Left colon (tissue), 2 donors: ENCODE measurements around the gene EIF4G3. TPM values are rescaled to one million over a fixed set of nuclear protein-coding genes. Genes with fewer than 3 reads are reported as not detected.
"Not testable (repeated sequence)": the region's sequence is repeated elsewhere in the genome, so short reads cannot be mapped to it uniquely, and the experiment has no call there.

ENCODE experiments used
- ATAC-seq: fragments of 200-7000 bp; cut with Tn5 transposase; one replicate; pipeline ENCODE4 v1.9.1; 2020; ENCODE audit warnings: mild to moderate bottlenecking, moderate library complexity
- DNase-seq, 2 donors: peaks; one replicate each; pipeline ENCODE4 v3.0.0-alpha.2; 2020
- intact Hi-C, 2 donors: fragments of 100-400 bp; cut with DNase I in 1 of 2; cut with micrococcal nuclease in 1 of 2; formaldehyde crosslinking; loops; one replicate each; pipeline versions ENCODE4 v1.11.2 to v1.14.0; 2022; cut with DNase I, micrococcal nuclease
- total RNA-seq, 2 donors: library from RNA; stranded (reverse); fragmentation: NEBNext Ultra II Directional; extraction: Animal tissue kit (Norgen Biotek cat#: 25700); gene quantifications; one replicate each; pipeline ENCODE4 v1.2.1, GENCODE V29; 2021
- donor health status: DM: no; HTN: no; CAD: no.
- donor health status: DM: yes; HTN: yes; CAD: no.

The EIF4G3 gene
- total RNA-seq, 2 donors from 2014 or later = 75.1 to 80.0 TPM

DNA sequence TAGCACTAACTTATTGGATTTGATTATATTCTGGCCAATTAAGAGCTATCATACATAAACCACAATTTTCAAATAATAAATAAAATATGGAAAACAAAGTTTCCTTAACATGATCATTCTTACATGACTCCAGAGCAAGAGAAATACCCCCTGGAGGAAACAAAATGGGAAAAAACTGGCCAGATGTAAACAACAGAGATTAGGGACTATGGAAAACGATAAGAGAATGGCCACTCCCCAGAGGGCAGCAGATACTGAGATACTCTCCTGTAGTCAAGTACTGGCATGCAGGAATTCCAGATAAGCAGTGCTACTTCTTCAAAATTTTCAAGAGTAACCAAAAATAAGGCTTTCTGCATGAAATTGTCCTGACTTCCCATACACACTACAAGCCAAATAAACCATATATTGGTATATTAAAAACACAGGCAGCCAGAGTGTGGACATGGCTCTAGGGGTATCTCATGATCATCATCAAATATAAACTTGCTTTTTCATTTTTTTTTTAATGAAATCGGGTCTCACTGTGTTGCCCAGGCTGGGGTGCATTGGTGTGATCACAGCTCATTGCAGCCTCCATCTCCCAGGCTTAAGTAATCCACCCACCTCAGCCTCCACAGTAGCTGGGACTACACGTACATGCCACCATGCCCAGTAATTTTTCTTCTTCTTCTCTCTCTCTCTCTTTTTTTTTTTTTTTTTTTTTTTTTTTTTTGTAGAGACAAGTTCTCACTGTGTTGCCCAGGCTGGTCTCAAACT, 118.5 kb downstream of the EIF4G3 start:
- ATAC-seq (peak; percentile 73), DNase-seq (peak in 1 of 2 donors; percentile 18)
- intact Hi-C loops = no loop called here

GRCh38 chr1:21053189-21053928, 123.3 kb downstream of the EIF4G3 start:
- ATAC-seq, intact Hi-C loops, DNase-seq: not testable (repeated sequence)

GRCh38 chr1:21052034-21052433, 124.7 kb downstream of the EIF4G3 start:
- no peak for DNase-seq
- ATAC-seq = no peak
- intact Hi-C loops = no loop called here

DNA sequence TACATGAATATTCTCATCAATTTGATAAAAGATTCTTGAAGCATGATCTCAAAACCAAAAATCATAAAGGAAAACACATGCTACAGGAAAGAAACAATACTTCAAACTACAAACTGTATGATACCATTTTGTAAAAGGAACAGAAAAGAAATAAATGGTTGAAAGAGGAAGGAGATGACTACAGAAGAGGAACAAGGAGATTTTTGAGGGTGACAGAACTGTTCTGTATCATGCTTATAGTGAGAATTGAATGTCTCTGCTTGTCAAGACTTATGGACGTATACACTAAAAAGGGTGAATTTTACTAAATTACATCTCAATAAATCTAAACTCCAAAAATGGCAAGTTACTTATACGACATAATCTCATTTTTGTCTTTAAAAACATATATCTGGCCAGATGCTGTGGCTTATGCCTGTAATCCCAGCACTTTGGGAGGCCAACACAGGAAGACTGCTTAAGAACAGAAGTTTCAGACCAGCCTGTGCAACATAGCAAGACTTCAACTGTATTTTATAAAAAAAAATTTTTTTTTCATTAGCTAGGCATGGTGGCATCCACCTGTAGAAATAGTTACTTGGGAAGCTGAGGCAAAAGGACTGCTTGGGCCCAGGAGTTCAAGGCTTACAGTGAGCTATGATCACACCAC, 125.4 kb downstream of the EIF4G3 start:
- intact Hi-C loops = no loop called here
- DNase-seq = no peak
- ATAC-seq = no peak

- ATAC-seq (peak; percentile 80), DNase-seq (no peak)
- intact Hi-C loops = no loop called here
These were observed 126.7 kb downstream of the EIF4G3 start for GRCh38 chr1:21050031-21050430.

DNA sequence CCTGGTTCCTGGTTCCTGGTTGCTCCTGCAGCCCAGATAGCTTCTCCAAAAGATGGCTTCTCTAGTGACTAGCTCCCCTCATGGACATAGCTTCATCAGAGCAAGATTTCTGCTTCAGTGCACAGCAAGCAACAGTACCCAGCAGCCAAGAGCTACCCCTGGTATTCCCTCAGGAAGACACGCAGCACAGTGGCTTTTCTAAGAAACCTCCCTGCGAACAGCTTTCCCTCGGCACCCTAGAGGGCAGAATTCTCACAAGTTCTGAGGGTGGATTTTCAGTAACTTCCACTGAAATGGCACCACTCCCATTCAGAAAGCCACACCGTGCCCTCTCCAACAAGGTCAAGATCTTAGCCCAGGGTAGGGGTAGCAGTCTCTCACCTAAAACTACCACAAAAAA, 128.2 kb downstream of the EIF4G3 start:
- ATAC-seq (peak; percentile 22), DNase-seq (no peak)

GRCh38 chr1:21046132-21046531, 130.6 kb downstream of the EIF4G3 start:
- intact Hi-C loops = no loop called here
- peak; percentile 49 for ATAC-seq

More for the DNA sequence above, 128.2 kb downstream of the EIF4G3 start:
- intact Hi-C loops = no loop called here

GRCh38 chr1:21045351-21045750, 131.3 kb downstream of the EIF4G3 start:
- intact Hi-C loops = no loop called here
- DNase-seq = no peak
- no peak for ATAC-seq

More at GRCh38 chr1:21046132-21046531, 130.6 kb downstream of the EIF4G3 start:
- no peak for DNase-seq

DNA sequence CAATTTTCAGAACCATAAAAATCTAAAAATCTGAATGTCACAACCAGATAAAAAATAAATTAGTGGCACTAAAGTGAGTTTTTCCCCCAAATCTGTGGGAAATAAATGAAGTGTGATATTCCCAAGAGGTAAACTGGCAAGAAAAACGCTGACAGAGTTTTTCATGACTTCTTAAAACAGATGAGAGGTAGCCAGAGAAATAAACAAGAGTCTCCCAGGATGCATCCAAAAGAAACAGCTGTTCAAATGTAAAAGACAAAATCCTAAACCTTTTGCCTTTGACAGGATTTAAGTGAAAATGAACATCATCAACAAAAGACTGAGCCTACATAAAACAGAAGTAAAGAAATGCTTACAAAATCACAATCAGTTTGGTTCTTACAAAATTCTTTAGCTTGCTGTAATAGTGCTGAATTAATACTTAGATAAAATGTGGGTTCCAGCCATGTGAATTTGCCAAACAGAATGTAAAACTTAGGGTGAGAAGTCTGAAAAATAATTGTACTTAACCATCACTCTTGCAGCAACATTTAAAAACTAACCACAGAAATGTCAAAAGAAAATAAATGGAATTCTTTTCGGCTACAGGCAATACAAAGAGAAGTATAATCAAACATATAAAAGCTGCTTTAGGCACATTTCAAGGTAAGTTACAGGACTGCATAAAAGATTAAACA, 133.6 kb downstream of the EIF4G3 start:
- intact Hi-C loops = no loop called here
- no peak for ATAC-seq
- no peak for DNase-seq

- intact Hi-C loops = no loop called here
- DNase-seq = no peak
- no peak for ATAC-seq
These were observed 135.2 kb downstream of the EIF4G3 start for GRCh38 chr1:21041541-21041940.

DNA sequence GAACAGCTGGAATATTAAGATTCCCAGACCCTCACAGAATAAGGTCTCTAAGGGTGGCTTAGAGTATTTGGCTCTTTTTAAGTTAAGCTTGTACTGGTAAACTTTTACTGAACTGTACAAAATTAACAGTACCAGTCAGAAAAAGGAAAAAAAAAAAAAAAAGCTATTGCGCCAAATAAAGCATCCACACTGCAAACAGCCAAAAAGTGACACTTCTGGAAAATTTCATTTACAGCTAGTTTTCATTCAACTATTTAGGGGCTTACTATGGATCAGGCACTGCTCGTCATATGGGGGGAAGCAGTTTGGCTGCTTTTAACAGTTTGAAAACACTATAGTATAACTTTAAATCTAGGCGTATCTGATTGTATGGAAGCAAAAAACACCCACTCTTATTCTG, 139.6 kb downstream of the EIF4G3 start:
- intact Hi-C loops = no loop called here

GRCh38 chr1:21035794-21036193, 140.9 kb downstream of the EIF4G3 start:
- DNase-seq (no peak), ATAC-seq (no peak)
- intact Hi-C loops = no loop called here

More for the DNA sequence above, 139.6 kb downstream of the EIF4G3 start:
- DNase-seq (no peak), ATAC-seq (no peak)

DNA sequence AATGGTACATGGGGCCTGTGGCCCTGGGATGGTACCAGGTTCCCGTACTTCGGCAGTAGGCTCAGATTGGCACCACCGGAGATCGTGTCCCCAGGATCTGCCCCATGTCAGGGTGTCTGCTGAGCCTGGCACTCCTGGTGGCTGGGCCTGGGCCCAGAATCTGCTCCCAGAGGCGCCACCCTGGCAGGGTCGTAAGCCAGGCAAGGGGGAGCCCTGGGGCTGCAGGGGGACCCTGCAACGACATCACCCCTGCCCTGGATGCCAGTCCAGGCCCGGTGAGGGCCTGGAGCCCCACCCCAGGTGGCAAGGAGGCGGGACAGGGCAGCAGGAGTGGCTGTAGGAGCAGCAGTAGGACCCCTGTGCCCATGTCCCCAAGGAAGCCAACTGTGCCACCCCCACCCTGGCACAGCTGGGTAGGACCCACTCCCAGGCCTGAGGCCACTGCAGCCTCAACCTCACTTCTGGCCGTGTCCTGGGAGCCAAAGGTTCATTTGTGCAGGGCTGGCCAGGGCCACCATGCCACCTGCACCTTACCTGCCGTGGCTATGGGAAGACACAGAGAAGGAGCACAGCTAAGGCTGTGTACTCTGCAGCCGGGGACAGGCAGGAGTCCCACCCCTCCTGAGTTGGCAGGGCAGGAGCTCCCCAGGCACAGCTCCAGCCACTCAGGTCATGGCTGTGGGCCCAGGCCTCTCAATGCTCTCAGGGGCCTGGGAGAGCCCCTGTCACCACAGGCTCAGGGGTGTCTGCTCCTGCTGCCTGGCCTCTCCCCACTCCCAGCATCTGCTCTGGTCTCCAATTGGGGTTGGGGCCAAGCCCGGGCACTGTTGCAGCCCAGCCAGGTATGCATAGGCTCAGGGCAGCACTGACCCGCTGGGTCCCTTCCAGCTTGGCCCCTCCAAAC, 141.7 kb downstream of the EIF4G3 start:
- no peak for DNase-seq
- ATAC-seq = peak; percentile 29
- intact Hi-C loops = no loop called here

- intact Hi-C loops = no loop called here
- no peak for ATAC-seq
- no peak for DNase-seq
These were observed 144.0 kb downstream of the EIF4G3 start for GRCh38 chr1:21032741-21033140.

- DNase-seq (no peak), ATAC-seq (no peak)
- intact Hi-C loops = no loop called here
These were observed 146.5 kb downstream of the EIF4G3 start for GRCh38 chr1:21030181-21030580.

GRCh38 chr1:21028520-21029145, 148.1 kb downstream of the EIF4G3 start:
- ATAC-seq = peak; percentile 67

GRCh38 chr1:21027805-21028204, 148.9 kb downstream of the EIF4G3 start:
- DNase-seq (peak; percentile 52 to 60), ATAC-seq (peak; percentile 98)
- intact Hi-C loops = no loop called here

More at GRCh38 chr1:21028520-21029145, 148.1 kb downstream of the EIF4G3 start:
- intact Hi-C loops = no loop called here
- no peak for DNase-seq

DNA sequence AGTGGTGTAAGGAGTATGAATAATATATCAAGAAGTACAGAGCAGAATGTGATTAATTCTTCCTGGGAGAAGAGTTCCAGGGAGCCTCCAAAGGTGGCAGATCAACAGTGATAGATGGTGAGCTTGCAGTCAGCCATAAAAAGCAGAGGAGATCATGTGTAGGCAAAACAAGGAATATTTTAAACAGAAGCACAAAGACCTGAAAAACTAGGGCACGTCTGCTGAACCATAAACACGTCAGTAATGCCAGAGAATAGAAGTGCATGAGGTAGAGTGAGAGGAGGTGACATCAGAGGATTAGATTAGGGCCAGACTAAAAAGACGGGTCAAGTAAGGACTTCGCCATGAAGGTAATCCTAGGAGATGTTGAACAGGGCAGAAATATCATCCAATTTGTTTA, 151.8 kb downstream of the EIF4G3 start:
- DNase-seq = no peak
- intact Hi-C loops = no loop called here
- no peak for ATAC-seq
